Measurements from ENCODE around the gene YPEL5.
"Not testable (repeated sequence)": the region's sequence is repeated elsewhere in the genome, so short reads cannot be mapped to it uniquely, and the experiment has no call there.

DNA sequence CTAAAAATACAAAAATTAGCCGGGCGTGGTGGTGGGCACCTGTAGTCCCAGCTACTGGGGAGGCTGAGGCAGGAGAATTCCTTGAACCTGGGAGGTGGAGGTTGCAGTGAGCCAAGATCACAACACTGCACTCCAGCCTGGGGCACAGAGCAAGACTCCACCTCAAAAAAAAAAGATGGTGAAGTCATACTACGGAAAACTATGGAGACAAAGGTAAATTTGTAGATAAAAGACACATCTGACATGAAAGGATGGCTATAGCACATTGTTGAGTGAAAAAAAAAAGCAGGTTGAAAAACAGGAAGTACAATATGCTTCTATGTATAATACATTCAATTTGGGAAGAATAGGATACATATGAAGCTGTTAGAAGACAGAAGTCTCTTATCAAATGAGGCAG, 1.9 kb upstream of the YPEL5 start:
- TF ChIP-seq CTCF (conservative IDR thresholded peaks at IDR 0.05; ENCODE audit: low read depth, low read length); EZH2phosphoT487 (IDR thresholded peaks at IDR 0.05; ENCODE audit: borderline replicate concordance, low read length): not testable (repeated sequence)

Measured in PC-3 (cell line).